ENCODE measurements around the gene ARID3A. TPM values are rescaled to one million over a fixed set of nuclear protein-coding genes. Genes with fewer than 3 reads are reported as not detected.

ARID3A gene
- polyA plus RNA-seq, 1 donor: 187 TPM

DNA sequence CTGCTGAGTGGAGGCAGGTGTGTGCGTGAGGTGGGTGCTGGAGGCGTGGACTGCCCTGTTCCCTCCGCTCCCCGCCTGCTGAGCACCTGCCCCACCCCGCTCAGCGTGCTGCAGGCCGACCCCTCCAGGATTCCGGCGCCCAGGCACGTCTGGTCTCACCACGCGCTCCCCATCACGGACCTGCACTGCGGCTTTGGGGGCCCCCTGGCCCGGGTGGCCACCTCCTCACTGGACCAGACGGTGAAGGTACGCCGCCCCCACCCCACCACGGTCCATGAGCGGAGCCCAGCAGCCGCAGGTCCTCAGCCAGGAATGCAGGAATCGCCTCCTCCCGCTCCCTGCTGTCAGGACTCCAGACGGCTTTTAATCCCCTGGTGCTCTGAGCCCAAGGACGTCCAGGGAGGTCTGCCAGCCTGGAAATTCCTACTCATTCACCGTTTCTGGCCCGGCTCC lies 64.3 kb downstream of the ARID3A start:
- H3K36me3 ChIP-seq (ENCODE audit: control insufficient read depth, insufficient read depth, low read length): peaks cover 58% of the 10 kb centered on the region
- WGBS (ENCODE audit: insufficient coverage, low lambda C conversion rate): no CpG with 5 or more reads among the region's 27 CpGs
- no peaks in the 10 kb centered on the region for H3K4me1 ChIP-seq (ENCODE audit: control insufficient read depth, insufficient read depth, low read length)
- peaks cover 16% of the 10 kb centered on the region for H3K9me3 ChIP-seq (ENCODE audit: control insufficient read depth, low read depth, low read length)
- no peak overlapping the region for H3K27ac ChIP-seq (ENCODE audit: low read length)
- no peak for DNase-seq
- no peak overlapping the region for H3K4me3 ChIP-seq (ENCODE audit: low read length)
- peaks cover 2% of the 10 kb centered on the region for H3K27me3 ChIP-seq (ENCODE audit: control insufficient read depth, insufficient read depth, low read length)

DNA sequence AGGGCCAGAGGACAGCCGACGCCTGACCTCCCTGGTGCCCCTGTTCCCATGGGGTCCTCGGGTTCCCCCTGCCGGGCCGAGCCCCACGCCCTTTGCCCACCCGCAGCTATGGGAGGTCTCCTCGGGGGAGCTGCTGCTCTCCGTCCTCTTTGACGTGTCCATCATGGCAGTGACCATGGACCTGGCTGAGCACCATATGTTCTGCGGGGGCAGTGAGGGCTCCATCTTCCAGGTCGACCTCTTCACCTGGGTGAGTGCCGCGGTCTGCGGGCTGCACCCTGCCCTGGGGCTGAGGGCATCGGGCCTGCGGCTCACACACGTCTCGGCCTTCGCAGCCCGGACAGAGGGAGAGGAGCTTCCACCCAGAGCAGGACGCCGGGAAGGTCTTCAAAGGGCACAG lies 64.9 kb downstream of the ARID3A start:
- Histone ChIP-seq H3K4me1 (ENCODE audit: control insufficient read depth, insufficient read depth, low read length) (peaks cover under 1% of the 10 kb centered on the region), H3K4me3 (ENCODE audit: low read length) (no peak overlapping the region), H3K27ac (ENCODE audit: low read length) (no peak overlapping the region), H3K36me3 (ENCODE audit: control insufficient read depth, insufficient read depth, low read length) (peaks cover 56% of the 10 kb centered on the region), H3K27me3 (ENCODE audit: control insufficient read depth, insufficient read depth, low read length) (peaks cover 8% of the 10 kb centered on the region), H3K9me3 (ENCODE audit: control insufficient read depth, low read depth, low read length) (peaks cover 20% of the 10 kb centered on the region)
- DNase-seq: no peak
- WGBS (ENCODE audit: insufficient coverage, low lambda C conversion rate): no CpG with 5 or more reads among the region's 23 CpGs

DNA sequence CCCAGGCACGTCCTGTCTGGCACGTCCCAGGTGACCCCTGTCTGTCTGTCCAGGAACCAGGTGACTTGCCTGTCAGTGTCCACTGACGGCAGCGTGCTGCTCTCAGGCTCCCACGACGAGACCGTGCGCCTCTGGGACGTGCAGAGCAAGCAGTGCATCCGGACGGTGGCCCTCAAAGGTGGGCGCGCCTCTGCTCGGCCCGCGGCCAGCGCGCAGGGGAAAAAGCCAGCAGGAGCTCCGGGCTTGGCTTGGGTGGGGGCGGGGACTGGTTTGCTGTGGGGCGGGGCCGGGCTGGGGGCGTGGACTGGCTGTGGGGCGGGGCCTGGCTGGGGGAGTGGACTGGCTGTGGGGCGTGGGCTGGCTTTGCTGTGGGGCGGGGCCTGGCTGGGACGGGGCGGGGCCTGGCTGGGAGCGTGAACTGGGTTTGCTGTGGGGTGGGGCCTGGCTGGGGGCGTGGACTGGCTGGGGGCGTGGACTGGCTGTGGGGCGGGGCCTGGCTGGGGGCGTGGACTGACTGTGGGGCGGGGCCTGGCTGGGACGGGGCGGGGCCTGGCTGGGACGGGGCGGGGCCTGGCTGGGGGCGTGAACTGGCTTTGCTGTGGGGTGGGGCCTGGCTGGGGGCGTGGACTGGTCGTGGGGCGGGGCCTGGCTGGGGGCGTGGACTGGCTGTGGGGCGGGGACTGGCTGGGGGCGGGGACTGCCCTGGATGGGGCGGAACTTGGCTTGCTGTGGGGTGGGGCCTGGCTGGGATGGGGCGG lies 65.5 kb downstream of the ARID3A start:
- H3K4me3 ChIP-seq (ENCODE audit: low read length): no peak overlapping the region
- no peak for DNase-seq
- WGBS (ENCODE audit: insufficient coverage, low lambda C conversion rate): no CpG with 5 or more reads among the region's 47 CpGs
- H3K36me3 ChIP-seq (ENCODE audit: control insufficient read depth, insufficient read depth, low read length): peaks cover 50% of the 10 kb centered on the region
- H3K27ac ChIP-seq (ENCODE audit: low read length): no peak overlapping the region
- H3K4me1 ChIP-seq (ENCODE audit: control insufficient read depth, insufficient read depth, low read length): peaks cover 6% of the 10 kb centered on the region
- peaks cover 14% of the 10 kb centered on the region for H3K27me3 ChIP-seq (ENCODE audit: control insufficient read depth, insufficient read depth, low read length)
- peaks cover 25% of the 10 kb centered on the region for H3K9me3 ChIP-seq (ENCODE audit: control insufficient read depth, low read depth, low read length)

DNA sequence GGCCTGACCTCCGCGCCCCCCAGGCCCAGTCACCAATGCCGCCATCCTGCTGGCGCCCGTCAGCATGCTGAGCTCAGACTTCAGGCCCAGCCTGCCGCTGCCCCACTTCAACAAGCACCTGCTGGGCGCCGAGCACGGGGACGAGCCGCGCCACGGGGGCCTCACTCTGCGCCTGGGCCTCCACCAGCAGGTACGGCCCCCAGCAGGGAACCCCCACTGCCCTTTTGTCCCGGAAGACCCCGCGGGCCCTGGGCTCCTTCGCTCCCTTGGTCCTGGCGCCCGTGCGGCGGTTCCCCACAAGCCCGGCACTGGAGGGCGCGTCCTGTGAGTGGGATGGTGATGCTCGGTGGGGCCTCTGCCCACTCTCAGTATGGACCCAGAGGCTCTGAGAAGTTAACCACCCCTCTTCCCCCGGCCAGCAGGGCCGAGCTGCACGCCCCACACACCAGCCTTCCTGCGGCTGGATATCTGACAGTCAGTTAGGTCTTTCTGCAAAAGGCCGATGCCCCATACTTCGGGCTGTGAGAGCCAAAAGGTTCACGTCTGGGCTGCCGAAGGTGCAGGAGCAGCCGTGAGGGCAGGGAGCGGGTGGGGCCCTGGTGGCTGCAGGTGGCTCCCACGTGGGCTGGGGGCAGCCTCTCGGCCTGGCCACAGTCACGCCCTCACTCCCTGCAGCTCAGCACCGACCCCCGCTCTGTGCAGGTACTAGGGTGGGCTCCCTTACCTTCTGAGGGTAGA lies 66.3 kb downstream of the ARID3A start:
- H3K36me3 ChIP-seq (ENCODE audit: control insufficient read depth, insufficient read depth, low read length): peaks cover 45% of the 10 kb centered on the region

DNA sequence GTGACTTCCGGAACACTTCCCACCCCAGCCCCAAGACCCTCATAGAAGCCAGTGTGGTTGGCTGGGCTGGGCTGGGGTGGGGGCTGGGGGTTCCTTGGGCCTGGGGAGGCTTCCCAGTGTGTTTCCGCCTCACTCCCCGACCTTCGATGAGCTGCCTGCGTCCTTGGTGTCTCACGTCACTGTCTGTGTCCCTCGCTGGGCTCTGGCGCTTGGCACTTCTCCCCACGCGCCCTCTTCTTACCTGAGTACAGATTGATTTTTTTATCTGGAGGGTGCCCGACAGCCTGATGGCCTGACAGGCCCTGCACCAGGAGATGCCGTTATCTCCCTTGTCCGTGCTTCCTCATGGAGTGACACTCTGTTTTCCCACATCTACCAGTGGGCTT lies 66.8 kb downstream of the ARID3A start:
- Histone ChIP-seq H3K27me3 (ENCODE audit: control insufficient read depth, insufficient read depth, low read length) (peaks cover 27% of the 10 kb centered on the region), H3K9me3 (ENCODE audit: control insufficient read depth, low read depth, low read length) (peaks cover 27% of the 10 kb centered on the region), H3K27ac (ENCODE audit: low read length) (no peak overlapping the region), H3K36me3 (ENCODE audit: control insufficient read depth, insufficient read depth, low read length) (peaks cover 42% of the 10 kb centered on the region), H3K4me1 (ENCODE audit: control insufficient read depth, insufficient read depth, low read length) (peaks cover 9% of the 10 kb centered on the region), H3K4me3 (ENCODE audit: low read length) (no peak overlapping the region)
- no CpG with 5 or more reads among the region's 13 CpGs for WGBS (ENCODE audit: insufficient coverage, low lambda C conversion rate)
- DNase-seq: no peak

More for the DNA sequence above, 66.3 kb downstream of the ARID3A start:
- Histone ChIP-seq H3K4me3 (ENCODE audit: low read length) (no peak overlapping the region), H3K27me3 (ENCODE audit: control insufficient read depth, insufficient read depth, low read length) (peaks cover 21% of the 10 kb centered on the region), H3K27ac (ENCODE audit: low read length) (no peak overlapping the region), H3K4me1 (ENCODE audit: control insufficient read depth, insufficient read depth, low read length) (peaks cover 9% of the 10 kb centered on the region), H3K9me3 (ENCODE audit: control insufficient read depth, low read depth, low read length) (peaks cover 25% of the 10 kb centered on the region)
- WGBS (ENCODE audit: insufficient coverage, low lambda C conversion rate): no CpG with 5 or more reads among the region's 42 CpGs
- DNase-seq: no peak

DNA sequence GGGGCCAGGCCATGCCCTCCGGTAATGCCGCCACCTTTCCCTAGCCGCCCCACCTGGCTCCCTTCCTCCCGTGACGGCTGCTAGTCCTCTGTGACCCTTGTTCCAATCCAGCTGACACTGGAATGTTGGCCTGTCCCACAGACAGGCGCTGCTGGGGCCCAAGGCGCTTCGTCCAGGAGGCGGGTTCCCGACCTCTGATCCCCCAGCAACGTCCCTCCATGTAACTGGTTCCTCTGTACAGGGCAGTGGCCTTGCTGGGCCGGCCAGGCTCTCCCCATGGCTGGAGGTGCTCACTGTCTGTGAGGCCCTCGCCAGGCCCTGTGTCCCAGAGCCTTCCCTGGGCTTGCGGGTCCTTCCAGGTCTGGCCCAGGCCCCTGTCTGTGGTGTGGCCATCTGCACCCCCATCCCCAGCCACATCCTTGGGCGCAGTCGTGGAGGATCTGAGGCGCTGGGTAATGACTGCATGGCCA lies 67.6 kb downstream of the ARID3A start:
- Histone ChIP-seq H3K4me3 (ENCODE audit: low read length) (no peak overlapping the region), H3K27ac (ENCODE audit: low read length) (no peak overlapping the region), H3K4me1 (ENCODE audit: control insufficient read depth, insufficient read depth, low read length) (peaks cover 9% of the 10 kb centered on the region), H3K27me3 (ENCODE audit: control insufficient read depth, insufficient read depth, low read length) (peaks cover 34% of the 10 kb centered on the region), H3K36me3 (ENCODE audit: control insufficient read depth, insufficient read depth, low read length) (peaks cover 37% of the 10 kb centered on the region), H3K9me3 (ENCODE audit: control insufficient read depth, low read depth, low read length) (peaks cover 27% of the 10 kb centered on the region)
- no CpG with 5 or more reads among the region's 17 CpGs for WGBS (ENCODE audit: insufficient coverage, low lambda C conversion rate)
- DNase-seq: no peak

DNA sequence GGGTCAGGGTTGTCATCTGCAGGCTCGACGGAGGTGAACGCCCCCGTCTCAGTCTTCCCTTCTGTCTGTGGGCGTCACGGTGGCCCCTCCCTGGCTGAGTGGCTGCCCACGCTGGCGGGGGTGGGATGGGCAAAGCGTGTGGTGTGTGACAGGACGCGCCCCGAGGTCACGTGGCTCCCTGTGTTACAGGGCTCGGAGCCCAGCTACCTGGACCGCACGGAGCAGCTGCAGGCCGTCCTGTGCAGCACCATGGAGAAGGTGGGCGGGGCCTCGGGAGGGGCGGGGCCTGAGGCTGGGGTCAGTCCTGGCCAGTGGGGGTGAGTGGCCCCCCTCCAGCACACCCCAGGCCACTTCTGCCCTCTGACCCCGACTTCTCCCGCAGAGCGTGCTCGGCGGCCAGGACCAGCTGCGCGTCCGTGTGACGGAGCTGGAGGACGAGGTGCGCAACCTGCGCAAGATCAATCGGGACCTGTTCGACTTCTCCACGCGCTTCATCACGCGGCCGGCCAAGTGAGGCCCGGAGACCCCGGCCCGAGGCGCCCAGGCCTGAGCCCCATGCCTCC lies 68.1 kb downstream of the ARID3A start:
- peaks cover 34% of the 10 kb centered on the region for H3K36me3 ChIP-seq (ENCODE audit: control insufficient read depth, insufficient read depth, low read length)
- DNase-seq: no peak
- no CpG with 5 or more reads among the region's 43 CpGs for WGBS (ENCODE audit: insufficient coverage, low lambda C conversion rate)
- H3K9me3 ChIP-seq (ENCODE audit: control insufficient read depth, low read depth, low read length): peaks cover 27% of the 10 kb centered on the region
- H3K4me1 ChIP-seq (ENCODE audit: control insufficient read depth, insufficient read depth, low read length): peaks cover 9% of the 10 kb centered on the region
- no peak overlapping the region for H3K4me3 ChIP-seq (ENCODE audit: low read length)
- H3K27me3 ChIP-seq (ENCODE audit: control insufficient read depth, insufficient read depth, low read length): peaks cover 39% of the 10 kb centered on the region
- no peak overlapping the region for H3K27ac ChIP-seq (ENCODE audit: low read length)

DNA sequence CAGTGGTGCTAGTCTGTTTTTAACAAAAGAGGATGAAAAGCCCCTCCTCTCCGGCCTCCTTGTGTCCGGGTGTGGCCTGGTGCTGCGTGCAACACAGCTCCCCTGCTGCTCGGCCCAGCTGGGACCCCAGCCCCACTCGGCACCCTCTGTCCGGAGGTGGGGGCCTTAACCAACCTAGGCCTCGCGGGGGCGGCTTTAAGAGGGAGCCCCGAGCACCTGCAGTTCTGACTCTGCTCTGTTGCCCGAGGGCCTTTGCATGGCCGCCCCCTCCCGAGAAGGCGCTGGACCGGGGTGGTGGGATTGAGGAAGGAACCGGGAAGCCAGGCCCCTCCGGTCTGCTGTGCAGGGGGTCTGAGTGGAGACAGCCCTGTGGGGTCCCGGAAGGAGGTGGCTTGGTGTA lies 68.7 kb downstream of the ARID3A start:
- Histone ChIP-seq H3K27ac (ENCODE audit: low read length) (no peak overlapping the region), H3K36me3 (ENCODE audit: control insufficient read depth, insufficient read depth, low read length) (peaks cover 32% of the 10 kb centered on the region), H3K4me3 (ENCODE audit: low read length) (no peak overlapping the region), H3K9me3 (ENCODE audit: control insufficient read depth, low read depth, low read length) (peaks cover 27% of the 10 kb centered on the region), H3K4me1 (ENCODE audit: control insufficient read depth, insufficient read depth, low read length) (peaks cover 9% of the 10 kb centered on the region), H3K27me3 (ENCODE audit: control insufficient read depth, insufficient read depth, low read length) (peaks cover 46% of the 10 kb centered on the region)
- DNase-seq: no peak
- WGBS (ENCODE audit: insufficient coverage, low lambda C conversion rate): no CpG with 5 or more reads among the region's 18 CpGs

DNA sequence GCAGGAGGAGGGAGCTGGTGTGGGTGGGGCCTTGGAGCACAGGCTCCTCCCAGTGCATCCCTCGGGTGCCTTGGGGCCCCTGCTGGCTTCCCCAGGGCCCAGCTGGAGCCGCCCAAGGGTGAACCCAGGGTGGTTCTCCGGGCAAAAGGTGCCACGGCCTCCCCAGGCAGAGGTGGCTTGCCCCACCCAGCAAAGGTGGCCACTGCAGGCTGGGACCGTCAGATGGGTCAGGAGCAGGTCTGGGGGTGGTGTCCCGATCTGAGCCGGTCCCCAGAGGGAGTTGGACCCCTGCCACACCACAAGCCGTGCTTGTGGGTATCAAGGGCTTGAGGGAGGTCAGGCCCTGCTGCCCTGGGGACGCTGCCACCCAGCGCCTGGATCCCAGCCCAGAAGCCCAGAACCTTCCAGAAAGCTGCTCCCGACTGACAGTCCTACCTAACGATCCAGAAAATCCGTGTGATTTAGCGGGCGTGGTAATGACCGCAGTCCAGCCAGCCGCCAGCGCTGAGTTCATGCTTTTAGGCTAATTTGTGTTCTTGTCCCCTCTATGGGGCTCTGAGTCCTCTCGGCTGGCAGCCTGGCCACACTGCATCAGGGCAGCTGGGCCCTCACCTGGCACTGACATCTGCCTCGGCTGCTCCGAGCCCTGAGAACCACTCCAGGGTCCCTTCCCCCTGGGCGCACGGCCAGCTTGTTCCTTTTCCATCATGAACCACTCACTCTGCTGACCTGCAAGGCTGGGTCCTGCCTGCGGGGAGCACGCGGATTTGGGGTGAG lies 69.4 kb downstream of the ARID3A start:
- peaks cover 26% of the 10 kb centered on the region for H3K36me3 ChIP-seq (ENCODE audit: control insufficient read depth, insufficient read depth, low read length)
- no peak for DNase-seq
- H3K4me3 ChIP-seq (ENCODE audit: low read length): no peak overlapping the region
- H3K9me3 ChIP-seq (ENCODE audit: control insufficient read depth, low read depth, low read length): peaks cover 27% of the 10 kb centered on the region
- H3K27me3 ChIP-seq (ENCODE audit: control insufficient read depth, insufficient read depth, low read length): peaks cover 52% of the 10 kb centered on the region
- peaks cover 9% of the 10 kb centered on the region for H3K4me1 ChIP-seq (ENCODE audit: control insufficient read depth, insufficient read depth, low read length)
- no peak overlapping the region for H3K27ac ChIP-seq (ENCODE audit: low read length)
- no CpG with 5 or more reads among the region's 26 CpGs for WGBS (ENCODE audit: insufficient coverage, low lambda C conversion rate)
